Amniotic stem cell (primary cell): ENCODE data around the gene BAZ2A.
"Not testable (repeated sequence)": the region's sequence is repeated elsewhere in the genome, so short reads cannot be mapped to it uniquely, and the experiment has no call there.

Experiments
- DNase-seq: peaks from one replicate; lab custom pipeline; 2025; lab: John Stamatoyannopoulos, UW

The BAZ2A gene

GRCh38 chr12:56593909-56594621 lies 36.1 kb downstream of the BAZ2A start:
- DNase-seq = peak; percentile 70

DNA sequence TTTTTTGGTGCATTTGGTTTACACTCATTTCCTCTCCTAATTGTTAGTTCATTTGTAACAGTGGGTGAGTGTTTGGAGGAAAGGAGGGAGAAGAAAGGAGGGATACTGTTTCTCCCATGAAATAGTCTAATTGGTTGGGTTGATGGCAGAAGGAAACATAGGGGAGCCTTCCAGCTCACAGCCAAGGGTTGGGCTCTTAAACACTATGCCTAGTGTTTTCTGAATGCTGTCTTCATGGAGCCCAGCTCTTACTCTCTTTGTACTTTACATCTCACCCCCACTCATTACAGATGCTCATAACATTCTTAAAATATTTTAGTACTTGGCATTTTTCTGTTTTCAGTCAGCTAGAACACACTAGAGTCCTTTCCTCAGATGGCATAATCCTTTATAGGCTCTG lies 38.2 kb downstream of the BAZ2A start:
- no peak for DNase-seq

DNA sequence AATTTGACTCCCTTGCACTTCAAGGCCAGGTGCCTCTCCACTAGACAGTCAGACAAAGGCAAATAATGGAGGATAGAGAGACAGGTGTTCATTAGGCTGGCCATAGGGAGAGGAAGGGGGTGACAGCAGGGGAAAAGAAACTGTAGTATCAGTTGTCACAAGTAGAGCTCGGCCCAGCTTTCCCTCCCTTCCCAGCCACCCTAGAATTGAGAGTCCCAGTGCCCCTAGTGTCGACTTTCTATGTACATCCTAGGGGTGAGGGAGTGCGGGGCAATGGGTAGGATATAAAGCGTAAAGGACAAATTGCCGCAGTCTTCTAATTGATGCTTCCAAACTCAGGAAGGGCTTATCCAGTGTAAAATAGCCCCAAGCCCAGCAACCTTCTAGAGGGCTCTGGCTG lies 39.0 kb downstream of the BAZ2A start:
- no peak for DNase-seq

- no peak for DNase-seq
Measured at GRCh38 chr12:56590237-56590830, 39.8 kb downstream of the BAZ2A start.

GRCh38 chr12:56589783-56590182 lies 40.3 kb downstream of the BAZ2A start:
- DNase-seq = no peak

DNA sequence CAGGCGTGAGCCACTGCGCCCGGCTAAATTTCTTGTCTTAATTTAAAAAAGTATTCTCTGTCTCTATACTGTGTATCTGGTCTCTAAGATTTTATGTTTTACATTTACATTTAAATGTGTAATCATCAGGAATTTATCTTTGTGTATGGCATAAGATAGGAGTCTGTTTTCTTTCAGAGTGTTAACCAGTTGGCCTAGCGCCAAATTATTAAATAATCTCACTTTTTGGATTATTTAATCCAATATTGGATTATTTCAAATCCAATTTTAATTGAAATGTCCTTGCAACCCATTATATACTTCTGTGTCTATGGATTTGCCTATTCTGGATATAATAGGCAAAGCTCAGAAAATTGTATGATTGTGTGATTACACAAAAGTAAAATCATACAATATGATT lies 45.0 kb downstream of the BAZ2A start:
- DNase-seq = no peak

GRCh38 chr12:56581418-56582145 lies 48.5 kb downstream of the BAZ2A start:
- DNase-seq = no peak

DNA sequence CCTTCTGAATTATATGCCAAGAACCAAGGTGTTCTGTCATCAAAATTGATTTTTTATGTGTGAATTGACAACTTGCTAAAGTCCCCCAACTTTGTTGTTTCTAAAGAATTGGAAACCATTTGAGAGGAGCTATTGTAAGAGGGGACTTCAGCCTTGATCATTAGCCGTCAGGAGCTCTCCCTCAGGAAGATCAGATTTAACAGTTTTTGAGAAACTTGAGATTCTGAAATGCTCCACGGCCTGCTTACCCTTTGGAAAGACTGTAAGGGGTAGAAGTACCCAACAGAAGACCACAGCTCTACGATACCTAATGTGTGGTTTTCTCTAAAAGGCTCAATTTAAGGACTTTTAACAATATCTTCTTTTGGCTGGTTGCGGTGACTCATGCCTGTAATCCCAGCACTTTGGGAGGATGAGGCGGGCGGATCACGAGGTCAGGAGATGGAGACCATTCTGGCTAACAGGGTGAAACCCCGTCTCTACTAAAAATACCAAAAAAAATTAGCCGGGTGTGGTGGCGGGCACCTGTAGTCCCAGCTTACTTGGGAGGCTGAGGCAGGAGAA lies 51.1 kb downstream of the BAZ2A start:
- no peak for DNase-seq

DNA sequence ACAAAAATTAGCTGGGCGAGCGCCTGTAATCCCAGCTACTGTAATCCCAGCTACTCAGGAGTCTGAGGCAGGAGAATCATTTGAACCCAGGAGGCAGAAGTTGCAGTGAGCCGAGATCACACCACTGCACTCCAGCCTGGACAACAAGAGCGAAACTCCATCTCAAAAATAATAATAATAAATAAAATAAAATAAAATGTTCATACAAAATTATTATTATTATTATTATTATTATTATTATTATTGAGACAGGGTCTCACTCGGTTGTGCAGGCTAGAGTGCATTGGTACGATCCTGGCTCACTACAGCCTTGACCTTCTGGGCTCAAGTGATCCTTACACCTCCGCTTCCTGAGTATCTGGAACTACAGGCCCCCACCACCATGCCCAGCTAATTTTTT lies 52.9 kb downstream of the BAZ2A start:
- not testable (repeated sequence) for DNase-seq

DNA sequence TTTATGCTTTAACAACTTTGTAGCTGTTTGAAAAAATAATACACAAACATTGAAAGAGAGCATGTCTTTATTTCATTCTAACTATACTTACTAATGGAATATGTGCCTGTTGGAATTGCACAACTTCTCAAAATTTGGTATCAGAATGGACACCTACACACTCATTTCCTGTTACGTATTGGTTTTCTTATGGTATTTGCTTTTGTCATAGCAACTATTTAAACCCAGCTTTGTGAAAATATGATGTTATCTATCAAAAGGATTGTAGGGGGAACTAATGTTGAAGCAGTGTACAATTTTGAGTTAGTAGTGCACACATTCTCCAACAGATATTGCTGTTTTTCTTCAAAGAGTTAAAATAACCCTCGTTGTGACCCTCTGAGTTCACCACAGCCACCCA lies 55.9 kb downstream of the BAZ2A start:
- no peak for DNase-seq

DNA sequence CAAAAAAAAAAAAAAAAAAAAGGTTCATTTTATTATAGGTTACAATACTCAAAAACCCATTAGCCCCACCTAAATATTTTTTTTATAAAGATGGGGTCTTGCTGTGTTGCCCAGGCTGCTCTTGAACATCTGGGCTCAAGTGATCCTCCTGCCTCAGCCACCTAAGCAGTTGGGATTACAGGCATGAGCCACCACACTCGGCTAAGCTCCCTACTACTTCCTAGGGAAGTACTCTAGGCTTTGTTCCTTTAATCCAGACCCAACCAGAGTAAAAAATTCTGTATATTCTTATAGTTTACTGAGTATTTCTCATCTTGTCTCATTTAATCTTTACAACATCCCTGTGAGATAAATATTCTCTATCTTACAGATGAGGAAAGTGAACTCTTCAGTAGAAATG lies 57.8 kb downstream of the BAZ2A start:
- DNase-seq = no peak

DNA sequence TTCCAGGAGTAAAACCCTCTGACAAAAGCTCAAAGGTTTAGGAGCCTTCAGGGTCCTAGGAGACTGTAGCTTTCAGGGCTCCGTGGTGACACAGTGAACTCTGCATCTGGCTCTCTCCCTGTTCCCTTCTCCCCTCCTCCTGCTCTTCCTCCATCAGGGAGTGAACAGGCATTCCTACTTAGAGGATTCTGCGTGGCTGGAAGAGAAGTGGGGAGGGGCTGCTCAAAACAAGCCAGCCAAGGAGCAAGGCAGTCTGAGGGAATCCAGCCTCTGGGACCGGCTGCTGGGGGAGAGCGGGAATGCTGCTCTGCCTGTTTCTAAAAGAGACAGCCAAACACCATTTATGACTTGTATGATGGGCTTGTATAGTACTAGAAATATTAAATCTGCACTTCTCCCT lies 59.0 kb downstream of the BAZ2A start:
- DNase-seq = no peak

DNA sequence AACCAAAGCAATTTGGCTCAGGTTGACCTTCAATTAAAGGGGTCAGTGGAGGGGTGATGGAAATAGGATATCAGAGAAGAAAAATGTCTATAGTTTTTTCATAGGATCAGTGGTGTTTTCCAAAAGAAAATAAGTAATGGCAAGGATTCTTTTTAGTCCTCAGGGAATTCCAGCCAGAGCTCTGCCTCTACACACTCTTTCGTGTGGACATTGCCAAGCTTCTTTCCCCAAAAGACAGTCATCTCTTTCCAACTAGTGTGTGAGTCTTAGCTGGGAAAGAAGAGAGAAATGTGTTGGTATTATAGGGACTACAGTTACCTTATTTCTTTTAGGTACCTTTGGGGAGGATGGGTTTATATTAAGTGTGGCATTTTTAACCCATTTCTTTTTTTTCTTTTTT lies 62.0 kb downstream of the BAZ2A start:
- DNase-seq = no peak

GRCh38 chr12:56565510-56566101 lies 64.5 kb downstream of the BAZ2A start:
- peak; percentile 52 for DNase-seq

GRCh38 chr12:56551070-56551469 lies 79.1 kb downstream of the BAZ2A start:
- DNase-seq = no peak

DNA sequence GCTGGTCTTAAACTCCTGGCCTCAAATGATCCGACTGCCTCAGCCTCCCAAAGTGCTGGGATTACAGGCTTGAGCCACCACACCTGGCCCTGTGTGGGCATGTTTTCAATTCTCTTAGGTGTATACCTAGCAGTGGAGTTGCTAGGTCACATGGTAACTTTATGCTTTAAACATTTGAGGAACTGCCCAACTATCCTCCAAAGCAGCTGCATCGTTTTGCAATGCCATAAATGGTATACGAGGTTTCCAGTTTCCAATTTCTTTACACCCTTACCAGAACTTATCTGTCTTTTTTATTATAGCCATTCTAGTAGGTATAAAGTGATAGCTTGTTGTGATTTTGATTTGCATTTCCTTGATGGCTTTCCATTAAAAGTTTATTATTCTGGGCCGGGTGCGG lies 83.4 kb downstream of the BAZ2A start:
- DNase-seq = no peak
